ENCODE measurements around the gene FN1.

GRCh38 chr2:215320679-215321078 lies 115.2 kb downstream of the FN1 start:
- TF ChIP-seq POLR2AphosphoS5 (IDR thresholded peaks at IDR 0.05; ENCODE audit: low read depth, low read length) = no peak
- no peak for TF ChIP-seq POLR2A (IDR thresholded peaks at IDR 0.05; ENCODE audit: low read depth, low read length)
- TF ChIP-seq TAF1 (IDR thresholded peaks at IDR 0.05; ENCODE audit: low read depth, low read length) = no peak

All from GM12891 (cell line).